ENCODE measurements around the gene VWA8. TPM values are rescaled to one million over a fixed set of nuclear protein-coding genes. Genes with fewer than 3 reads are reported as not detected.
"Not testable (repeated sequence)": the region's sequence is repeated elsewhere in the genome, so short reads cannot be mapped to it uniquely, and the experiment has no call there.

The VWA8 gene
- total RNA-seq, 1 donor from 2014 or later, result 9.8 TPM

DNA sequence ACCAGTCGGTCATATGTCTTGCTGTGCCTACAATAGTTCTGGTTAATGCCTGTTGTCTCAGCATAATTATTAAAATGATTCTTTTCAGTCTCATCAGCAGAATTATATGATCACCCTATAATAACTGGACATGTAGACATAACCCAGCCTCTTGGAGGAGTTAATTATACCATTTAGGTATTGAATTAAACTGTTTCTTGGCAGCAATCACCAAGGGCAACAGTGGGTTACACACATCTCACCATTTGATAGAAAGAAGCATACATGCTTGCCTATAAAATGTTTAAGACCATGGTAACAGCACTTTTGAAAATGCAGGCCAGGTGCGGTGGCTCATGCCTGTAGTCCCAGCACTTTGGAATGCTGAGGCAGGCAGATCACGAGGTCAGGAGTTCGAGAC is 318.9 kb downstream of the VWA8 start:
- TF ChIP-seq, protein P1, sequence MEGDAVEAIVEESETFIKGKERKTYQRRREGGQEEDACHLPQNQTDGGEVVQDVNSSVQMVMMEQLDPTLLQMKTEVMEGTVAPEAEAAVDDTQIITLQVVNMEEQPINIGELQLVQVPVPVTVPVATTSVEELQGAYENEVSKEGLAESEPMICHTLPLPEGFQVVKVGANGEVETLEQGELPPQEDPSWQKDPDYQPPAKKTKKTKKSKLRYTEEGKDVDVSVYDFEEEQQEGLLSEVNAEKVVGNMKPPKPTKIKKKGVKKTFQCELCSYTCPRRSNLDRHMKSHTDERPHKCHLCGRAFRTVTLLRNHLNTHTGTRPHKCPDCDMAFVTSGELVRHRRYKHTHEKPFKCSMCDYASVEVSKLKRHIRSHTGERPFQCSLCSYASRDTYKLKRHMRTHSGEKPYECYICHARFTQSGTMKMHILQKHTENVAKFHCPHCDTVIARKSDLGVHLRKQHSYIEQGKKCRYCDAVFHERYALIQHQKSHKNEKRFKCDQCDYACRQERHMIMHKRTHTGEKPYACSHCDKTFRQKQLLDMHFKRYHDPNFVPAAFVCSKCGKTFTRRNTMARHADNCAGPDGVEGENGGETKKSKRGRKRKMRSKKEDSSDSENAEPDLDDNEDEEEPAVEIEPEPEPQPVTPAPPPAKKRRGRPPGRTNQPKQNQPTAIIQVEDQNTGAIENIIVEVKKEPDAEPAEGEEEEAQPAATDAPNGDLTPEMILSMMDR (conservative IDR thresholded peaks at IDR 0.05; ENCODE audit: low read depth, low read length), result no peak
- DNase-seq (ENCODE audit: low read depth), result no peak
- H3K4me3 ChIP-seq (ENCODE audit: low read depth, low read length), result no peak overlapping the region

DNA sequence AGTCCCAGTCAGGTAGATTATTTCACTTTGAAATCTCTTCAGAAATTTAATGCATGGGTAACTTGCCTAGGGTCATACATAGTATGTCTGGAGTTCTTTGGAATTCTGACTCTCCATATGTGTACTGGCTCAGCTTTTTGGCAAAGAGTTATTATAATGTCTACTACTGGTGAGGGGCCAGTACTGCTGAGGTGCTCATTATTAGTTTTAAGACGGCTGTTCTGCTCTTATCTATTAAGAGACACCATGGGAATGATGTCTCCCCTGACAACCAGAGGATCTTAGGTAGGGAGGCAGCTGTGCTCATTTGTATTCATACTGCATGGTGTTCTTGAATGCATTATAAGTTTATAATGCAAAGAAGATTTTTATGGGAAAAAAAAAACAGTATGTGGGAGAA is 319.5 kb downstream of the VWA8 start:
- TF ChIP-seq, protein P1 (conservative IDR thresholded peaks at IDR 0.05; ENCODE audit: low read depth, low read length), result no peak
- no peak overlapping the region for H3K4me3 ChIP-seq (ENCODE audit: low read depth, low read length)
- DNase-seq (ENCODE audit: low read depth), result no peak

DNA sequence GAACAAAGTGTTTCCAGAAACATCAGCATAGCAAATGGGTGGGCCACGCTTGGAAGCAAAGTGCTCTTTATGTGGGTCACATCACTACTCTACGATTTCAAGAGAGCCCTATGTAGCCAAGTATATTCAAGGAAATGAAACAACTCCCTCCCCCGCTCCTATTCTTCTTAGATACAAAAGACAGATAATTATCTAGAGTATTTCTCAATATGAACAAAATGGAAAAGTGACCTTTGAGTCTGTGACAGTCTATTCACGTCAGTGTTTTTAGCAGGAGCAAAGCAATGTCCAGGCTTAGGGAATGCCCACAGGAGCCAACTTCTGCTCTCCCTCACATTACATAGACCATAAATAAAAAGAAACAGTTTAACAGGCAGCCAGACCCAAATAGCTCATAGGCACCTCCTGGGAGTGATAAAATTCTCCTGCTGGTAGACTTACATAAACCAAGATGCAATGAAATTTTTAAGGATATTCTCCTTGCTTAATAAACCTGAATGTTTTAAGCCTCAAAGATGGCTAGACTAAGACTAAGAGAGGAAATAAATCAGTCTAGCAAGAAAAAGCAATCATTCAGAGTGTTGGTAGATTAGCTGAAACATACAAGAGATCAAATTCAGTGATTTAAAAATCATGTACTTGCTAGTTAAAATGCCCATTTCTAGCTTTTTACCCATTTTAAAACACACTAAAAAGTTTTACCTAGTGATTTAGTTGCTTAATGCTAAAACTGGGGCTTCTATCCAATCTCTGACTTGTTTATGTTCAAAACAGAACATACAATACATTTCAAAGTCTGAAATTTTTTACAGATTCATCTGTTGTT is 320.7 kb downstream of the VWA8 start:
- no peak for DNase-seq (ENCODE audit: low read depth)
- H3K4me3 ChIP-seq (ENCODE audit: low read depth, low read length), result no peak overlapping the region
- TF ChIP-seq, protein P1 (conservative IDR thresholded peaks at IDR 0.05; ENCODE audit: low read depth, low read length), result no peak

DNA sequence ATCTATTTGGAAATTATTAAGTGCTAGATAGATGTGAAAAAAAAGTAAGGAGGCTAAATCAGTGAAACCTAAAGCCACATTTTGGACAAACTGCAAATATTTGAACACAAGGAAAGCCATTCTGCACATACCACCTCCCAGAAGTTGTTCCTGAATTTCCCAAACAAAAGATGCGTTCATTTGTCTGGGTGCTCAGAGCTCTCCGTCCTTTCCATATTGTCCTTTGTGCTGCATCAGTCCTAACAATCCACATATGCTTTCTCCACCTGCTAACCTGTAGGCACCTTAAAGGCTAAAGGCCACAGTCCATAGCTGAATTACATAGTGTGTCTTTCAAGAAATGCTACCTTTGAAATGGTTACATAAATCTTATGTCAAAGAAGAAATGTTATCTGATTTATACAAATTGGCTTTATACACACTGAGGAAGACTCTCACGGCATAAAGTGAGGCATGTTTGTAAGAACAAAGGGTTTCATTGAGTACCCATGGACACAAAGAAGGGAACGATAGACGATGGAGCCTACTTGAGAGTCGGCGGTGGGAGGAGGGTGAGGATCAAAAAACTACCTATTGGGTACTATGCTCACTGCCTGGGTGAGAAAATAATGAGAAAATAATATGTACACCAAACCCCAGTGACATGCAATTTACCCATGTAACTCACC is 321.5 kb downstream of the VWA8 start:
- no peak overlapping the region for H3K4me3 ChIP-seq (ENCODE audit: low read depth, low read length)
- TF ChIP-seq, protein P1 (conservative IDR thresholded peaks at IDR 0.05; ENCODE audit: low read depth, low read length), result no peak
- no peak for DNase-seq (ENCODE audit: low read depth)

DNA sequence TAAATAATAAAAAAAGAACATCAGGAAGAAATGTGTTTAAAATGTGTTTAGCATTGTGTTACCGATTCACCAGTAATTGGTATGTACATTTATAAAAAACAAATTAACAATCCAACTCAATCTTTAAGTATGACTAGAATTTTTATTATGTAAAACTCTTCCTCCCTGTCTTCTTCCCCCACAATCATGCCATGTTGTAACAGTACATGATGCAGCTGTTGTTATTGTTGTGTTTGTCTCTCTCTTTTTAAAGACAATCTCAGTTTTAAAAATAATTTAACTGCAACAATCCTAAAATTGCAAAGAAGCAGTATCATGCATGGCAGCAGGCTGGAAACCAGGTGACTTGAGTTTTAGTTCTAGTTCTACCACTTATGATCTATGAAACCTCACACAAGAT is 323.3 kb downstream of the VWA8 start:
- DNase-seq (ENCODE audit: low read depth), result no peak
- H3K4me3 ChIP-seq (ENCODE audit: low read depth, low read length), result no peak overlapping the region
- TF ChIP-seq, protein P1 (conservative IDR thresholded peaks at IDR 0.05; ENCODE audit: low read depth, low read length), result no peak

DNA sequence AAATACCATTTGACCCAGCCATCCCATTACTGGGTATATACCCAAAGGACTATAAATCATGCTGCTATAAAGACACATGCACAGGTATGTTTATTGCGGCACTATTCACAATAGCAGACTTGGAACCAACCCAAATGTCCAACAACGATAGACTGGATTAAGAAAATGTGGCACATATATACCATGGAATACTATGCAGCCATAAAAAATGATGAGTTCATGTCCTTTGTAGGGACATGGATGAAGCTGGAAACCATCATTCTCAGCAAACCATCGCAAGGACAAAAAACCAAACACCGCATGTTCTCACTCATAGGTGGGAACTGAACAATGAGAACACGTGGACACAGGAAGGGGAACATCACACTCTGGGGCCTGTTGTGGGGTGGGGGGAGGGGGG is 323.9 kb downstream of the VWA8 start:
- H3K4me3 ChIP-seq (ENCODE audit: low read depth, low read length); DNase-seq (ENCODE audit: low read depth): not testable (repeated sequence)

DNA sequence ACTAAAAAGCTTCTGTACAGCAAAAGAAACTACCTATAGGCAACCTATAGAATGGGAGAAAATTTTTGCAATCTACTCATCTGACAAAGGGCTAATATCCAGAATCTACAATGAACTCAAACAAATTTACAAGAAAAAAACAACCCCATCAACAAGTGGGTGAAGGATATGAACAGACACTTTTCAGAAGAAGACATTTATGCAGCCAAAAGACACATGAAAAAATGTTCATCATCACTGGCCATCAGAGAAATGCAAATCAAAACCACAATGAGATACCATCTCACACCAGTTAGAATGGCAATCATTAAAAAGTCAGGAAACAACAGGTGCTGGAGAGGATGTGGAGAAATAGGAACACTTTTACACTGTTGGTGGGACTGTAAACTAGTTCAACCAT is 324.3 kb downstream of the VWA8 start:
- DNase-seq (ENCODE audit: low read depth); H3K4me3 ChIP-seq (ENCODE audit: low read depth, low read length): not testable (repeated sequence)

DNA sequence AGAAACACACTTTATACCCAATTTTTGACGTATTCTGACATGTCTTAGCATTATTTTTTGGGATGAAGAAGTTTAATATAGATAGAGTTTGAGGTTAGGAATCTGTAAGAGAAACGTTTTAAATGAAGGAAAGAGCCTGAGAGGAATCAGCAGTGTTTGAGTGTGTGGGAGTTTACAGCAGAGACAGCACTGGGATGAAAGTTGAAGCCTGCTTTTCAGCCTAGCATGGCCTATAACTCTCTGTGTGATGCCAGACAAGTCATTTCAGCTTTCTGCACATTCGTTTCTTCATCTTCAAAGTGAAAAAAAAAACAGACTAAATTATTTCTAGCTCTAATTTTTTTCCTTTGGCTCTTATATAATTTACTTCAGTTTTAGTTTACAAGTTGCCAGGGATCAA is 326.5 kb downstream of the VWA8 start:
- no peak overlapping the region for H3K4me3 ChIP-seq (ENCODE audit: low read depth, low read length)
- TF ChIP-seq, protein P1 (conservative IDR thresholded peaks at IDR 0.05; ENCODE audit: low read depth, low read length), result no peak
- DNase-seq (ENCODE audit: low read depth), result no peak
